SKM-1 (cell line): ENCODE results near the gene SCFD2.
"Not testable (repeated sequence)": the region's sequence is repeated elsewhere in the genome, so short reads cannot be mapped to it uniquely, and the experiment has no call there.

ENCODE experiments used
- DNase-seq: peaks from one replicate; lab custom pipeline; 2025; ENCODE audit not compliant: unreplicated experiment; lab: John Stamatoyannopoulos, UW

The SCFD2 gene

GRCh38 chr4:53267026-53267425 is 98.8 kb downstream of the SCFD2 start:
- DNase-seq = no peak

DNA sequence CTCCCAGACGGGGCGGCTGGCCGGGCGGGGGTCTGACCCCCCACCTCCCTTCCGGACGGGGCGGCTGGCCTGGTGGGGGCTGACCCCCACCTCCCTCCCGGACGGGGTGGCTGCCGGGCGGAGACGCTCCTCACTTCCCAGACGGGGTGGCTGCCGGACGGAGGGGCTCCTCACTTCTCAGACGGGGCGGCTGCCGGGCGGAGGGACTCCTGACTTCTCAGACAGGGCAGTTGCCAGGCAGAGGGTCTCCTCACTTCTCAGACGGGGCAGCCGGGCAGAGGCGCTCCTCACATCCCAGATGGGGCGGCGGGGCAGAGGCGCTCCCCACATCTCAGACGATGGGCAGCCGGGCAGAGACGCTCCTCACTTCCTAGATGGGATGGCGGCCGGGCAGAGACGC is 109.9 kb downstream of the SCFD2 start:
- DNase-seq = not testable (repeated sequence)

DNA sequence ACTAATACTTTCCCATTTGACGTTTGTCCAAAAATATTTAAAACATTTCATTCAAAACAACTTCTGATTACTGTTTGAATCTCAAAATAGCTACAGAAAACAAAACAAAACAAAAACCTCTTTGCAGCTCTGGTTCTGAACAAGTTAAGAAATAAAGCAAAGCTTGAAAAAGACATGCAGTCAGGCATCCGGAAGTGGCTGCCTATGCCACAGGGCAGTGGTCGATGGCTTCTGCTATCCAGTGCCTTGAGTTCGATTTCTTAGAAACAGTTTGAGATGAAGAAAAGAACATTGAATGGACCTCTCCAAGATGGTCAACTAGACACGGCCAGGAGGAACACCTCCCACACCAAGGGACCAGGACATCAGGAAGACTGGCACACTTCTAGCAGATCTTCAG is 125.3 kb downstream of the SCFD2 start:
- DNase-seq = no peak

GRCh38 chr4:53238352-53238751 is 127.5 kb downstream of the SCFD2 start:
- DNase-seq = not testable (repeated sequence)

DNA sequence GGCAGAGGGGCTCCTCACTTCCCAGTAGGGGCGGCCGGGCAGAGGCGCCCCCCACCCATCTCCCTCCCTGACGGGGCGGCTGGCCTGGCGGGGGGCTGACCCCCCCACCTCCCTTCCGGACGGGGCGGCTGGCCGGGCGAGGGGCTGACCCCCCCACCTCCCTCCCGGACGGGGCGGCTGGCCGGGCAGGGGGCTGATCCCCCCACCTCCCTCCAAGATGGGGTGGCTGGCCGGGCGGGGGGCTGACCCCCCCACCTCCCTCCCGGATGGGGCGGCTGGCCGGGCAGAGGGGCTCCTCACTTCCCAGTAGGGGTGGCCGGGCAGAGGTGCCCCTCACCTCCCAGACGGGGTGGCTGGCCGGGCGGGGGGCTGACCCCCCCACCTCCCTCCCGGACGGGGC is 128.1 kb downstream of the SCFD2 start:
- not testable (repeated sequence) for DNase-seq

GRCh38 chr4:53236624-53237023 is 129.2 kb downstream of the SCFD2 start:
- DNase-seq = not testable (repeated sequence)

GRCh38 chr4:53235547-53235946 is 130.3 kb downstream of the SCFD2 start:
- DNase-seq = no peak

DNA sequence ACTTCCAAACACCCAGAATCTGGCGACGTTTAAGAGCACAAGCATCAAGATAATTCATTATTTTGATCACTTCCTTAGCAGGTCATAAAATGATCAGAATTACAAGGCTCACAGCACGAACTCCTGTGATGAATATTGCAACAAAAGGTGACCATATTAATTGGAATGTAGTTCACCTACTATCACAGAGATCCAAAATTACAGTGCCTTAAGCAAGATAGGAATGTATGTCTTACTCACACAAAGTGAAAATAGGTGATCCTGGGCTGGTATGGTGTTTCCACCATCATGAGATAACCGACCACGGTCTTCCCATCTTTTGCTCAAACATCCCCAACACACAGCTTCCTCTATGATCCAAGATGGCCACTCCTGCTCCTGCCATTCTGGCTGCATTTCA is 131.2 kb downstream of the SCFD2 start:
- no peak for DNase-seq

DNA sequence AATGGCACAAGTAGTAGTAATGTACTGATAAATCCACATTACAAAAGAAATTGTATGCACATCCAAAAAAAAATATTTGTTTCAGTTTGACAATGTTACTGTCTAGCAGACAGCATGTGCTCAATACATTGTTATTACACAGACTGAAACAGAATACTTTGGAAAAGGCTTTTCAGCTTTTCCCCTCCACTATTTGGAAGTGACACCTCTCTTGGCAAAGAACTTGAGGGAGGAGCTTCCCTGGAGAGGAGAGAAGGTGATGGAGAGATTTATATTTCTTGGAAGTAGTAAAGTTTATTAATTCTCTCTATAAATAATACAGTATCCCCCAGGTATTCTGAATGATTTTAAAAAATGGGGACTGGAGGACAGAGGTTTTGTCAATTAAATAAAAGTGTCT is 131.8 kb downstream of the SCFD2 start:
- DNase-seq = no peak

- DNase-seq = no peak
Observed at GRCh38 chr4:53233114-53233795, 132.6 kb downstream of the SCFD2 start.

DNA sequence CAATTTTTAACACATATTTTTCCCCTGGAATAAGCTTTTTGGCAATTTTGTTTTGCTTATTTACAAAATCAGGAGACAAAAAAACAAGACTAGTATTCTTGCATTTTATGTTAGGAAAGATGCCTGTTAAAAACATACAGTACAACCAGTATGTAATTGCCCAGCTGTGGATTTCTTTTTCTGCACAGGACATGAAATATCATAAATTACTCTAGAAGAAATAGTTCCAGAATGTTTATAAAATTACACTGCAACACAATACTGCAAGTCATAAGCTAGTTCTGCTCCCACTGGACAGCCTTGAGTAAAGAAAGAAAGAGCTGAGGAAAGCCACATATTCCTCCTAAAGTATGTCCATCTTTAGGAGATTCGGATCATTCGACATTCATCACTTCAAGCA is 133.5 kb downstream of the SCFD2 start:
- DNase-seq = no peak

DNA sequence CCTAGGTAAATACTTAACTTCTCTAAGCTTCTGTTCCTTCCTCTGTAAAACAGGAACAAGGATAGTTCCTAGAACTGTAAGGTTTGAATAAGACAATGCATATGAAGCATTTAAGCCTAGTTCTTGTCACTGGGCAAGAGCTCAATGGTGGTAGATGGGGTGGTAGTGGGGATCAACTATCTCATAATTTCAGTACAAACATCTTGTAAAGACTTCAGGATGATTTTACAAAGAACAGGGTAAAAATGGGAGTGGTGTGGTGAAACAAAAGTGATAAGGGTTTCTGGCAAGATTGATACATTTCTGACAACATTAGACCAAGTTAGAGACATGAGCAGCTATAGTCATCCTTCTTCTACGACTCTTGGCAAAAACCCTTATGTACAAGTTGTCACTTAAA is 137.8 kb downstream of the SCFD2 start:
- DNase-seq = no peak

DNA sequence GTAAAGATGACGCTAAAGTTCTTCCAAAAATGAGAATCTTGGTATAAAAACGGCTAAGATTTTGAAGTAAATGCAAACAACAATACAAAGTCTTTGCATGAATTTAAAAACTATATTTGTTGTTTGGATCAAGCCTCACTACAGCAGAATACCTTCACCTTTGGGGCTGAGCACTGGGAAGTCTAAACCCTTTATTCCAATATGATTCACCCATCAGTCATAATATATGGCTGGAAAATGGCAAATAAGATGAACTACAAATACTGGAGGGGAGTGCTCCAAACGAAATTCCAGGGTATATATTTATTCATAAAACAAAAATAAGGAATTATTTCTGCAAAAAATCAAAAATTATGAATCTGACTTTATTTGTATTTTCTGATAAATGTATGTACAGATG is 138.4 kb downstream of the SCFD2 start:
- DNase-seq = no peak

GRCh38 chr4:53221832-53222480 is 143.9 kb downstream of the SCFD2 start:
- DNase-seq = no peak

DNA sequence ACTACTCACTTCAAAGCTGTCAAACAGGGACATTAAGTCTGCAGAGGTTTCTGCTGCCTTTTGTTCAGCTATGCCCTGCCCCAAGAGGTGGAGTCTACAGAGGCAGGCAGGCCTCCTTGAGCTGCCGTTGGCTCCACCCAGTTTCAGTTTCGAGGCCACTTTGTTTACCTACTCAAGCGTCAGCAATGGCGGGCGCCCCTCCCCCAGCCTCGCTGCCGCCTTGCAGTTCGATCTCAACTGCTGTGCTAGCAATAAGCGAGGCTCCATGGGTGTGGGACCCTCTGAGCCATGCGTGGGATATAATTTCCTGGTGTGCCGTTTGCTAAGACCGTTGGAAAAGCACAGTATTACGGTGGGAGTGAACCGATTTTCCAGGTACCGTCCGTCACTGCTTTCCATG is 146.7 kb downstream of the SCFD2 start:
- not testable (repeated sequence) for DNase-seq

- no peak for DNase-seq
Observed at GRCh38 chr4:53208753-53209152, 157.1 kb downstream of the SCFD2 start.

DNA sequence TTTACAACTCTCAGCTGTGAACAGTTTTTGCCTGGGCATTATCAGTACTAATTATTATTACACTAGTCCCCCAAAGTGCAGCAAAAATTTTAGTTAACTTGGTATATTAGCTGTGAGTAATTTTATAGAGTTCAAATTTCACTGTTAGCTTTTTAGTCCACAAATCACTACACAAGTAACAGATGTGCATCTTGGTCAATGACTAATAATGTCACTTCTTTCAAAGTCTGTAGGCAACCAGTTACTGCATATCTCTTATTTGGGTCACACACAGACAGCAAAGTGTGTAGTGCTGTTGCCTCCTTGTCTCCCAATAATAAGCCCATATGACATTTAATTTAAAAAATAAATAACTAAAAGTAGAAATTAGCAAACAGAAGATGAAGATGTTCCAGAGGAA is 159.9 kb downstream of the SCFD2 start:
- DNase-seq = no peak

DNA sequence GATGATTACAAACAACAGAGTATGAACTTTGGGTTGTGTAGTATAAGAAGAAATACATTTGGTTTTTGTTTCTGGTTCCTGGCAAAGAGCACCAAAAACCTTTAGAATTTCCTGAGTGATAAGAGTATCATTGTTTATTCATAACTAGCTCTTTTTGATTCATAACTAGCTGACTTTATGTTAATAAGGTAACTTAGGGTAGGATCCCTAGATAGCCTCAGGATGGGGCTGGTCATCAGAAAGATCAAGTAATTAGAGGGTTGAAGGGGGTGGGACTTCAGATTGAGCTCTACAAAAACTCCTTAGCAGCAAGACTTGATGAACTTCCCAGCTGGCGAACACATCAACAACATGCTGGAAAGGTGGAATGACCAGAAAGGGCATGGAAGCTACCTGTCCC is 166.5 kb downstream of the SCFD2 start:
- DNase-seq = no peak

GRCh38 chr4:53197772-53198142 is 168.1 kb downstream of the SCFD2 start:
- no peak for DNase-seq

GRCh38 chr4:53196882-53197771 is 168.7 kb downstream of the SCFD2 start:
- DNase-seq = peak; percentile 42

- DNase-seq = no peak
Observed at GRCh38 chr4:53195815-53196661, 169.8 kb downstream of the SCFD2 start.
